ENCODE data around the gene MUSK. TPM values are rescaled to one million over a fixed set of nuclear protein-coding genes. Genes with fewer than 3 reads are reported as not detected.
"Not testable (repeated sequence)": the region's sequence is repeated elsewhere in the genome, so short reads cannot be mapped to it uniquely, and the experiment has no call there.

MUSK gene
- total RNA-seq, 2 experiments from 2014 or later = not detected

DNA sequence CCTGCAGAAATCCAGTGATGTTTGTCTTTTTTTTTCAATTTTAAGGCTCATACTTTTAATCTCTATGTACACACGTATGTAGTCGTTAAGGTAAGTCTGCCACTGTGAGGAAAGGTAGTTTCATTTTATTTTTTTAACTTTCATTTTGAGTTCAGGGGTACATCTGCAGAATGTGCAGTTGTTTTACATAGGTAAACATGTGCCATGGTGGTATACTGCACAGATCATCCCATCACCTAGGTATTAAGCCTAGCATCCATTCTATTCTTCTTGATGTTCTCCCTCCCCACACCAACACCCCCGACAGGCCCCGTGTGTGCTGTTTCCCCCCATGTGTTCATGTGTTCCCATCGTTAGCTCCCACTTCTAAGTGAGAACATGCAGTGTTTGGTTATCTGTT is 19.7 kb downstream of the MUSK start:
- POLR2A ChIA-PET = no interaction called here
- CTCF ChIA-PET = no interaction called here

DNA sequence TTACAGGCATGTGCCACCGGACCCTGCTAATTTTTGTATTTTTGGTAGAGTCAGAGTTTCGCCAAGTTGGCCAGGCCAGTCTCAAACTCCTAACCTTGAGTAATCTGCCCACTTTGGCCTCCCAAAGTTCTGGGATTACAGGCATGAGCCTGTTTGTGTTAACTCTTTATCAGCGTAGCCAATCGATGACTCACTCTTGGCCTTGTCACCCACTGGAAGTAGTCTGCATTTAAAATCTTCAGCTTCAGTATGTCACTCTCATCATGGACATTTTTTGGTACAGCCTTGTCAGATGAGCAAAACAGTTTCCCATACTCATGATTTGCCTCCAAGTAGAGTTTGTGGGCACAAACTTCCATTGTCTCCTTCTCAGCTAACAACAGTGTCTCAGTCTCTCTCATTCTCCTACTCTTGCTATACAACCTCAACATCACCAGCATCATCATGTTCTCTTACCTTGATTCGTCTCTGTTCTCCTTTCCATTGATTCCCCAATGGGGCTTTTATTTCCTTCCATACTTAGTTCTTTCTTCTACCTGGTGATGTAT is 22.5 kb downstream of the MUSK start:
- ChIA-PET POLR2A (no interaction called here), CTCF (no interaction called here)

DNA sequence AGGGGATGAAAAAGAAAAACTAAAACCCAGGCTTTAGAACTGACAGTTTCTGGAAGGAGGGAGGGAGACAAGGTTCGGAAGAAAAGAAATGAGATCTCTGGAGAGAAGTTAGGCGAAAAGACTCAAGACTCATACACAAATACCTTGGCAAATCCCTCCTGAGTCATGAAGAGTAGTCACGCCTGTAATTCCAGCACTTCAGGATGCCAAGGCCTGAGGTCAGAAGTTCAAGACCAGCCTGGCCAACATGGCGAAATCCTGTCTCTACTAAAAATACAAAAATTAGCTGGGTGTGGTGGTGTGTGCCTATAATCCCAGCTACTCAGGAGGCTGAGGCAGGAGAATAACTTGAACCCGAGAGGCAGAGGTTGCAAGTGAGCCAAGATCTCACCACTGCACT is 27.3 kb downstream of the MUSK start:
- POLR2A ChIA-PET = not testable (repeated sequence)

DNA sequence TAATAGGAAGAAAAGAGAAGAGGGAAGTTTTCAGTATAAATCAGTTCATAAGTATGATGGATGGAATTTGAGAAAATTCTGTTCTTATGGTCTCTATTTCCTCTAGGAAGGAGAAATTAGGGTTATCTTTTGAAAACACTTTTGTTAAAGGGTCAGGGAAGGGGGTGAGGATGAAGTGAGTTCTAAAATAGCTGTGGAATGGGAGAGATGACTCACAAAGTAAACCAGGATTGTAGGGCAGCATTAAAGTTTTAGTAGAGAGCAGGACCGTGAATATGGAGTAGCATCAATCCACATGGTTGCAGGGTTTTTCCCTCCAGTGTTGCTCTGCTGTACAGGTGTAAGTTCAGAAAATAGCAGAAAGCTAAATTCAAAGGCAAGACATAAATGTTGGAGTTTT is 32.4 kb downstream of the MUSK start:
- ChIA-PET CTCF (interaction anchor here (0.6 kb wide), 1 partner anchor 507 kb away, joined by 4 read pairs; no protein-coding TSS in a partner anchor), POLR2A (no interaction called here)

More for the DNA sequence above, 27.3 kb downstream of the MUSK start:
- CTCF ChIA-PET = not testable (repeated sequence)

DNA sequence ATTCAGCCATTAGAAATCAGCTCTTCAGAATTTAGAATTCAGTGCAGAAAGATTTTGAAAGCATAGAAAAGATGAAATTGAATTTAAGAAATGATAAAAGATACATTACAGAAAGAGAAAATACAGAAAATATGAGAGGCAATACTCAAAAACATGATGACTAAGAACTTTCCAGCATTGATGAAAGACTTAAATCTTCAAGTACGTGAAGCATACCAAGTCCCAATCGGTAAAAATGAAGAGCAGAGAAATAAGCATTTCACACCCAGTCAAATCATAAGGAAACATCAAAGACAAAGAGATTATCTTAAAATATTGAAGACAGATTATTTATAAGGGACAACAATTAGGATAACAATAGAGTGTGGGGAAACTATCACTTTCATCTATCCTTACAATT is 35.1 kb downstream of the MUSK start:
- CTCF ChIA-PET = no interaction called here

DNA sequence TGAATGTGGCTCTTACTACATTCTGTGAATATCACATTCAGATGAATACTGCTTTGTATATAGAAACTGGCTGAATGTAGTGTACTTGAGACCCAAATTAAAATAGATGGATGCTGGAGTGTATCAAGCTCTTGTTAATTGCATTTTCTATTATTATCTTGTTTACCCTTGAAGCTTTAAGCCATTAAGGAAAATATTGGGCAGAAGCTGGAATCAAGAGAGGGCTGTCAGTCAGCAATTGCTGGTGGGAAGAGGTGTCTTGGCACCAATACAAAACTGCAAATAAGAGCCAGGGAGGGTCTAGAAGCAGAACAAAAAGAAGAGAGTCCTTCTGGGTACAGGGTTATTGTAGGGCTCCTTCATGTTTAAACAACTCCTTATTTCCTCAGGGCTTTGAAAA is 38.8 kb downstream of the MUSK start:
- ChIA-PET POLR2A (no interaction called here), CTCF (no interaction called here)

More for the DNA sequence above, 35.1 kb downstream of the MUSK start:
- POLR2A ChIA-PET = no interaction called here

DNA sequence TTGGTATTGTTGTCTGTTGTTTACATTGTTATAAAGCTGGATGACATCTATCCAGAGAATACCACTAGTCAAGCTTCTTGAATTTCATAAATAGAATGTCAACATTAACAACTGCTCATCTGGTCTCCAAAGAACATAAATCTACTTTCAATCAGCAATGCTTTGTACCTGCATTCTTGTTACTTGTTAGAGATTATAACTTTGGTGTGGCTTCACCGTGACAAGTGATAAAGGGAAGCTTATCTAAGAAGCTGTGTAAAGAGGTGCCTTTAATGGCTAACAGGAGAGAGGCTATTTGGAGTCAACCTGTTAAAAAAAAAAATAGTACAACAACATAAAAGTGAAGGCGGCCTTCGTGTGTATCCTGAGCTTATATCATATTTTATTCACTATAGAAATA is 41.8 kb downstream of the MUSK start:
- ChIA-PET POLR2A (no interaction called here), CTCF (no interaction called here)

DNA sequence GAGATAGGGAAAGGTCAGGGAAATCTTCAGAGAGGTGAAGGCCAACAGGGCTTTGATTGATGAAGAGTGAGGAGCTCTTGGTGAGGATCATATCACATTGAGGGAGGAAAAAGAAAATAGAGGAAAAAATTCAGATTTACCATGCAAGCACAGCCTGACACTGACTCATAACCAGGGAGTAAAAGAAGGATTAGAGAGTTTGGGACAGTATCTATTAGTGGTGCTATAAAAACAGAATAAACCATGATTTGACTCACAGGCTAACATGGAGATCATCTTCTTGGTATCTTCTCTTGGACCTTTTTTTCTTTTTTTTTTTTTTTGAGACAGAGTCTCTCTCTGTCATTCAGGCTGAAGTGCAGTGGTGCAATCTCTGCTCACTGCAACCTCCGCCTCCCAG is 44.4 kb downstream of the MUSK start:
- POLR2A ChIA-PET = no interaction called here

DNA sequence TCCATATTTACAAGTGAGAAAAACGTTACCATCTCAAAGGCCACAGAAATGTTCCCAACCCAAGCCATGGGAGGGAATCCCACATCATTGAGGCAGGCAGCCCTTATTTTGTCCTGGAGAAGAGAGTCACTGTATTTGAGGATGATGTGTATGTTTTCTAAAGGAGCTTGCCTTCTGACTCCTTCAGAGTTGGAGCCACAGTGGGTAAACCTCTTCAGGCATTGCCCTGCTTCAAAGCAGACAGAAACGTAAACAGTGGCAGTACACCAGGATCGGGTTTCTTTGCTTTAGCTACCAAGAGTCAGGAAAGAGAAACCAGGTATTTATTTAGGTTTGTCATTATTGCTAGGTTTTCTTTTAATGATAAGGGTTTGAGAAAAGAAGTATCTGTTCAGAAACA is 45.7 kb downstream of the MUSK start:
- POLR2A ChIA-PET = no interaction called here
- CTCF ChIA-PET = no interaction called here

More for the DNA sequence above, 44.4 kb downstream of the MUSK start:
- CTCF ChIA-PET = no interaction called here

DNA sequence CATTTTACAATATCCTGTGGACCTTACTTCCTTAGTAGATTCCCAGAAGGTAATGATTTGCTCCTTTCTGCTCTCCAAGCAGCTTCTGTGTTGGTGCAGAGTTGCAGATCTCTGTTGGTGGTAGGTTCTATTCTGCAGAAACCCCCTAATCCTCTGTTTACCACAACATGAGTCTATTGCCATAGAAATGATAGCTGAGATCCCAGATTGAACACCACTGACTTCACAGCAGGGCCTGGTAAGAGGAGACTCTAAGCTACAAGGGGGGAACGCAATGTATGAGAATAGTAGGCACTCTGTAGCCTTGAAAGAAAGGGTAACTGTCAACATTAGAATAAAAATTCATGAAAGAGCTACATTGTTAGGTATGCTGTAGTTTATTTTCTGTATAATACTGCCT is 59.5 kb downstream of the MUSK start:
- POLR2A ChIA-PET = no interaction called here
- CTCF ChIA-PET = no interaction called here

DNA sequence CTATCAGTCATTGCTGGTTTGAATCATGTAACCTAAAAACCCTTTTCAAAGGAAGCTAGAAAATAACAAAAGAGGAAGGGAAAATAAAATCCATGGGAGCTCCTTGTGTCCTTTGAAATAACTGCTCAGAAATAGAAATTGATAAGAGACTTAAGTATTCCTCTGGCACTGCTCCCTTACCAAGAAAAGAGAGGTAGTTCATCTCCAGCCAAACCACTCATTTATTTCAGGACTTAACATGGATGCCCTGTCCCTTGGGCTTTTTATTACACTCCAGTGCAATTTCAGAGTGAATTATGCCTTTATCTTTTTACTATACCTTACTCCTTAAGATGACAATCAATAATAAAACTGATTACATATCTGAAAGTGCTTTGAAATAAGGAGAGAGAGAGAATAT is 61.0 kb downstream of the MUSK start:
- CTCF ChIA-PET = no interaction called here
- POLR2A ChIA-PET = no interaction called here

DNA sequence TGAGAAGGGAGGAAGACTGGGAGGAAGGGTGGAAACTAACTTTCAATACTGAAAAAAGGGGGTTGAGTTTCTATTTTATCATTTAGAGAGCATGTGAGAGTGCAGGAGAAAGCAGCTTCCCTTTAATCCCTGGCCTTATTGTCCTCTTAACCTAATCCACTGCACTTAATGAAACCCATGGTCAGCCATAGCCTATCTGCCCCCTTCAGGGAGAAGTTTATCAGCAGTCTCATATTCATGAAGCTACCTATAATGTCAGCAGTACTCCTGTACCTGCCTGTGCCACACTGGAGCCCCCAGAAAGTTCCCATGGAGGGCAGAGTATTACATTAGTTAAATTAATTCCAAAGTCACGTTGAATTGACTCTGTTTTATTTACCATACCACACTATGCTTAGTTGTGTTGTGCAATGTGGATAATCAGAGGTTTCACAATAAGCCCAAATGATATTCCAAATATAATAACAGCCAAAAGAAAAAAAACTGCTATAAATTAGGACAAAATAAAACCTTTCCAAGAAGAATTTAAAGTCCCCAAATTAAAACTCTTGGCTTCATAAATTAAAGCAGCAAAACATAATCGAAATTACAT is 62.9 kb downstream of the MUSK start:
- CTCF ChIA-PET = no interaction called here
- POLR2A ChIA-PET = no interaction called here

DNA sequence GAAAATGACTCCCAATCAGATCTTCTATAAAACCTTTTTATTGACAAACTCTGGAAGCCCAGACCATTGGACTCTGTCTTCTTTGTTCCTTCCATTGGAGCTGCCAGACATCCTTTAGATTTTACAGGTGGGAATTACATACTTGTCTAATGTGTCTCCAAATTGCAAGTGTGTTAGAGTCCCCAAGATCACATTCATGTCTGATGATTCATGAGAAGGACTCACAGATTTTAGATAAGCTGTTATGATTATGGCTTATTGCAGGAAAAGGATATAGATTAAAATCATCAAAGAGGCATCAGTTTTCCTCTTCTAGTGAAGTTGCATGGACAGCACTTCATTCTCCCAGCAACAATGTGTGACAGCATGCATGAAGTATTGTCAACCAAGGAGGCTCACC is 70.4 kb downstream of the MUSK start:
- ChIA-PET CTCF (no interaction called here), POLR2A (no interaction called here)

DNA sequence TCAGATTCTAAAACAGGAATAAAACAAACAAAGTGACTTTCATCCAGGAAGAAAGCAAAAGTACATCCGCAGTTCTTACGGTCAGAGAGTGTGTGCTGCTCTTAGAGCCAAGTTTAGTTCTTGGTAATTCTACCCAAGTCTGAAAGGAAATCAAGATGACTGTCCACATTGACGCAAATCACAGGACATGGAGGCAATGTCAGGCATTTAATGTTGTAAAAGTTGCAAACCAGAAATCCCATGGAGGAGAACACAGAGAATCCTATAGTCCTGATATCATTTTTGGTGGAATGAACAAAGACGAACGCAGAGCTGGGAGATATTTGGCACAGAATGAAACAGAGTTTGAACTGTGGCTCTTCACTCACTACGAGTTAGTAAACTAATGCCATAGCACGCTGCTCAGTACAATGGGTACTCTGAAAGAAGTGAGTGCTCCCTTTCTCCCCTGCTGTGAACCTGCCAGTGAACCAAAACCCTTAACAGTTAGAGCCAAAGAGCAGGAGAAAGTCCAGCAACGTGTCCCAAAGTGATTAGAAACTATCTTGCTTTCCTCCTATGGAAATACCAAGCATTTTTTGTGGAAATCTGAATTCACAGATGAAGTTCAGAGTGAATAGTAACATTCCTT is 74.3 kb downstream of the MUSK start:
- POLR2A ChIA-PET = no interaction called here
- CTCF ChIA-PET = no interaction called here

DNA sequence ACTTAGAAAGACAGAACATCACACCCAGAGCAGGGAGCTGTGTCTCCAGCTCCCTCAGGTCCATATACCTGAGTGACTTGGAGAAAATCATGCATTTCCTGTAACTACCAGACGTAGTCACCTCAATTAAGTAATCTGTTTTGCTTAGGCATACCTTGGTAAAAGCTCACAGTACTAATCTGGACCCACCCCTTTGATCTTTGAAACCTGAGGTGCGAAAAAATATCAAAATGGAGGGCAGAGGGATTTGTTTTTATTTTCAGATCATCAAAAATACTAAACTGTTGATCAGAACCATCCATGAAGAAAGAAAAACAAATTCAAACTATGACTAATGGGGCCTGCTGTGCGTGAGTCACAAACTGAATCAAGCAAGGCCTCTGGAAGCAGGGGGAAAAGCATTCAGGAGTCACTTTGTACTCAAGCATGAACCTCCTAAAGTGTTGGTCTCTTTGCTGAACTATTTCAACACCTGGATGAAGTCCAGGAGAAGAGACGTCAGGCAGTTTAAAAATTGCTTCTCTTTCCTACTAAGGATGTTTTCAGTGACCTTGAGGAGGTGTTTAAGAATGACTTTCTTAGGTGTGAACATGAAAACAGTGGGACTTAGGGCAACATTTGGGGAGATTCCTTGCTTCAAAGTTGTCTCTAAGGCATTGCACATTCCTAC is 76.3 kb downstream of the MUSK start:
- CTCF ChIA-PET = no interaction called here
- POLR2A ChIA-PET = no interaction called here

DNA sequence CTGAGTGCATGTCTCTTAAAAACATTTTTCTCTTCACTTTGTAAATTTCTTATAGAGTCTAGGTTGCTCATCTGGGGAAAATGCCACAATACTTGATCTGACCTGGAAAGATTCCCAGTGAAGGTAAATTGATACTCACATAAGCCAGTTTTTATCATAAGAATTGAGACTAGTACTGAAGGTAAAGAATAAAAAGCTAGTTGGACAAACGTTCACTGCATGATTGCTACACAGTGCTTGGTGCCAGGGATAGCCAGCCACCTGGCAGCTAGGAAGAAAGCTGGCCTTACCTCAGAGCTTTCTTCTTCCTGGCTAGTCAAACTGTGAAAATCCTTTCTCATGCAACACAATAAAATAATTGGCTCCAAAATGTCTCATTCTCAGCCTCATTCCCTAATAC is 77.1 kb downstream of the MUSK start:
- ChIA-PET POLR2A (no interaction called here), CTCF (no interaction called here)

DNA sequence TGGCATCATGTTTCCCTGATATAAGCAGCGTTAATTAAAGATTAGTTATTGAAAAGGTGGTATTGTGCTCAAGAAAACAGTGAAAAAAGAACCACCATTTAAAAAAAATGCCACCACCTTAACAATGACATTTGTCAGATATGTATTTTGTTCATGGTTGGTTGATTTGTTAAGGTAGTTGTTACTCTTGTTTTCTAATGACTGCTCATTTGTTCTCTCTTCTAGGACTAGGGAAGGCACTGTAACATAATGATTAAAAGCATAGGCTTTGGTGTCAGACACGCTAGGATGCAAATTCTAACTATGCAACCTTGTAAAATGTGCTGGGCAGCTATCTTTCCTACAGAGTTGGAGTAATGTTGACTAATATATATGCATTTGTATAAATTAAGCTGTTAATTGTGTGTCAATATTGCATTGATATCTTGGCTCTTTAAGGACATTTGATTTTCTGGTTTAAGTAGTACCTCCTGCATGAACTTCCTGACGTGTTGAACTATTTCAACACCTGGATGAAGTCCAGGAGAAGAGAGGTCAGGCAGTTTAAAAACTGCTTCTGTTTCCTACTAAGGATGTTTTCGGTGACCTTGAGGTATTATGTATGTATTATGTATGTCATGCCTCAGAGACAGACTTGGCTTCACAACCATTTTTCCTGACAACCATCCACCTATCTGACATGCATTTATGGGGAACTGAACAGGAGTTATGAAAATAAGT is 77.8 kb downstream of the MUSK start:
- CTCF ChIA-PET = no interaction called here

DNA sequence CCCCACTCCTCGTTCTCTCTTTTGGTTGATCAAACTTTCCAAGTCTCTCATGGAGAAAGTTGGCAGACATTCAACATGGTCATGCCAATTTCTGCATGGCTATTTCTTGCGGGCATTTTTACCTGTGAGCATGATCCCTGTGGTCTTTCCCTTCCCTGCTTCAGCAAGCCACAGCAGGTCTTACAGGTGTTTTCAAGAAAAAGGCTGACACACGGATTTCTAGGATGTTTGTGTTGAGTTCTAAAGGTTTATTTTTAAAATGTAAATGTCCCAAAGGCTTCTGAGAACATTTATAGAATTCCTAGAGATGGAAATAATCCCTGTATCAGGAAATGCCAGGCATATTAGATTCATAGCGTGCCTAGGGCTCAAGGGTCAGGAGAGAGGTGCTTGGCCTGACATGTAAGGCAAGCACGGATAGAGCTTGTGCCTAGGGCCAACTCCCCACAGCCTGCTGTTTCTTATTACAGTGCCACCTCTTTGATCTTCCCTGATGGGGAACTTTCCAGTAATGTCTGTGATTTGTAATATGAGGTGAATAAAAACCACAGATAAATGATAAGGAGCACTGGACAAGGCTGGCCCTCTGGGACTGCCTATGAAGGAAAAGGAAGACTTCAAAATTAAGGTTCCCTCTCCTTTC is 79.8 kb downstream of the MUSK start:
- ChIA-PET POLR2A (no interaction called here), CTCF (no interaction called here)

More for the DNA sequence above, 77.8 kb downstream of the MUSK start:
- POLR2A ChIA-PET = no interaction called here

DNA sequence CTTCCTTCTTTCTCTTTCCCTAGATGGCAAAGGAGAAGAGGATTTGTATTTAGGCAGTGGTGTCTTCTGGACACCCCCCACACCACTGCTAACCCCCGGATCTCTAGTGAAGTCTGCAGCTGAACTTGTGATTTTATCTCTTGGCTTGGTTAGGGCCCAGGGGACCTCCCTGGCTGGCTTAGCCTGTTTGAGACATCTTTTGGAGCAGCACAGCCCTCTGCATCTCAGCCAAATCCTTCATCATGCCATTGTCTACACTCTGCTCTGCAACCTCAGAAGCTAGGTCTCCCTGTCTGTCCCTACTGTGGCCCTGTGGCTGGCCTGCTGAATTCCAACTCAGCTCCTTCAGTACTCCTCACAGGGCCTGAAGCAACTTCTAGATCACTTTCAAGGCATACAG is 81.7 kb downstream of the MUSK start:
- POLR2A ChIA-PET = no interaction called here

DNA sequence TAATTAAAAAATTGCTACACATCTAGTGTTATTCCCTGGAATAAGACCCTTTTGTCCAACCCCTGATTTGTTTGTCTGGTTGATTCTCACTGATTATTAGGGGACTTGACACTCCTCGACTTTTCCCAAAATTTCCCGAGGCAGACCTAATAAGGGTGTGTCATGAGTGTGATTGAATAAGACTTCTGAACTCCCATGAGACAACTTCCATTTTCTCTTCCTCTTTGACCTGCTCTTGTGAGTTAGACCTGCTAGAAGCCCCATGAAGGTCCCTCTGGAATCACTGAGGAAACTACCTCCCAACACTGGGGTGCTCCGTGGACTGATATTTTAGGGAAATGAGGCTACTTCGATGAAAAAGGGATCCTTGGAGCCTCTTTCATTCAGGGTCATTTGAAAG is 83.4 kb downstream of the MUSK start:
- ChIA-PET POLR2A (no interaction called here), CTCF (no interaction called here)

More for the DNA sequence above, 81.7 kb downstream of the MUSK start:
- CTCF ChIA-PET = no interaction called here

DNA sequence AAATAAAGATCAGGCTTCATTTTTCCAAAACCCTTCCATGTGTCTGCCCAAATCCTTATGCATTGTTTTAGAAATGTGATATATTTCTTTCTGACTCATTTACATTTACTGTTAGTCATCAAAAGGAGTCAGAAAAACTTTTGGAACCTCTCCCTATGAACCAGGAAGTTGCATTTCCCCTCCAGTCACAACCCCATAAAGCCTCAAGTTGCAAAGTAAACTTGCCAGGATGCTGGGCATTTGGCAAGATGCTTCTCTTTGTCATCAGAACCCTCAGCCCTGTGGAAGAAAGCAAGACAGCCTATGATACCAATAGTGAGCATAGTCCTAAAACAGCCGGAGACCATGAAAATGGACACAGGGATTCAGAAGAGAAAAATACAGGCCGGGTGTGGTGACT is 84.2 kb downstream of the MUSK start:
- CTCF ChIA-PET = no interaction called here
- POLR2A ChIA-PET = no interaction called here
